GM18502 (cell line): Measurements from ENCODE around the gene DMXL2.
"Not testable (repeated sequence)": the region's sequence is repeated elsewhere in the genome, so short reads cannot be mapped to it uniquely, and the experiment has no call there.

ENCODE experiments used
- ATAC-seq: cut with Tn5 transposase; IDR thresholded peaks from one replicate; pipeline ENCODE4 v1.9.1; 2021; ENCODE audit warnings: mild to moderate bottlenecking; ENCODE audit not compliant: unreplicated experiment, poor library complexity

The DMXL2 gene

GRCh38 chr15:51499379-51499976, 123.1 kb downstream of the DMXL2 start:
- ATAC-seq = no peak

- ATAC-seq = no peak
Measured at GRCh38 chr15:51497806-51498205, 124.8 kb downstream of the DMXL2 start.

- no peak for ATAC-seq
Measured at GRCh38 chr15:51496246-51496645, 126.3 kb downstream of the DMXL2 start.

- ATAC-seq = no peak
Measured at GRCh38 chr15:51494411-51495314, 127.9 kb downstream of the DMXL2 start.

- ATAC-seq = no peak
Measured at GRCh38 chr15:51493892-51494291, 128.7 kb downstream of the DMXL2 start.

- ATAC-seq = no peak
Measured at GRCh38 chr15:51492528-51492927, 130.0 kb downstream of the DMXL2 start.

GRCh38 chr15:51491941-51492340, 130.6 kb downstream of the DMXL2 start:
- ATAC-seq = no peak

- ATAC-seq = no peak
Measured at GRCh38 chr15:51484781-51485180, 137.8 kb downstream of the DMXL2 start.

- no peak for ATAC-seq
Measured at GRCh38 chr15:51483985-51484384, 138.6 kb downstream of the DMXL2 start.

GRCh38 chr15:51483520-51483919, 139.1 kb downstream of the DMXL2 start:
- no peak for ATAC-seq

- ATAC-seq = no peak
Measured at GRCh38 chr15:51475736-51476135, 146.8 kb downstream of the DMXL2 start.

GRCh38 chr15:51470512-51470911, 152.1 kb downstream of the DMXL2 start:
- ATAC-seq = no peak

- ATAC-seq = no peak
Measured at GRCh38 chr15:51460796-51461195, 161.8 kb downstream of the DMXL2 start.

- ATAC-seq = no peak
Measured at GRCh38 chr15:51450001-51450400, 172.6 kb downstream of the DMXL2 start.

GRCh38 chr15:51448622-51449399, 173.8 kb downstream of the DMXL2 start:
- no peak for ATAC-seq

- ATAC-seq = no peak
Measured at GRCh38 chr15:51447855-51448621, 174.5 kb downstream of the DMXL2 start.

- ATAC-seq = not testable (repeated sequence)
Measured at GRCh38 chr15:51446029-51446744, 176.4 kb downstream of the DMXL2 start.

GRCh38 chr15:51444807-51445206, 177.8 kb downstream of the DMXL2 start:
- no peak for ATAC-seq

GRCh38 chr15:51444112-51444511, 178.5 kb downstream of the DMXL2 start:
- ATAC-seq = no peak
